Peyer's patch (tissue), 4 donors: ENCODE results near the gene DOLK. TPM values are rescaled to one million over a fixed set of nuclear protein-coding genes. Genes with fewer than 3 reads are reported as not detected.

Experiments
- DNase-seq, 3 donors: peaks; one replicate each; pipeline ENCODE4 v3.0.0-alpha.2; 2017 to 2019
- H3K27ac ChIP-seq, 4 donors: fragments of 200-600 bp; sonication (generic); one replicate each; pipeline ENCODE4 v1.5.1; 2016 to 2019
- H3K27me3 ChIP-seq, 2 donors: fragments of 200-600 bp; sonication (generic); one replicate each; pipeline ENCODE4 v1.5.1; 2019
- H3K36me3 ChIP-seq, 3 donors: fragments of 200-600 bp; sonication (generic); one replicate each; pipeline ENCODE4 v1.5.1; 2016 to 2019
- H3K4me1 ChIP-seq, 4 donors: fragments of 200-600 bp; sonication (generic); one replicate each; pipeline ENCODE4 v1.5.1; 2016 to 2019
- H3K4me3 ChIP-seq, 4 donors: fragments of 200-600 bp; sonication (generic); 1 replicate in 3 of 4; 2 replicates in 1 of 4; pipeline ENCODE4 v1.5.1; 2016 to 2019; ENCODE audit warnings: mild to moderate bottlenecking in 1 of 4
- H3K9me3 ChIP-seq, 4 donors: fragments of 200-600 bp; sonication (generic); one replicate each; pipeline ENCODE4 v1.5.1; 2016 to 2019; ENCODE audit warnings: mild to moderate bottlenecking in 1 of 4
- POLR2A ChIP-seq, 2 donors: fragments of 450-650 bp; IDR thresholded peaks; one replicate each; pipeline ENCODE4 v1.5.1; 2017; ENCODE audit warnings: antibody characterized with exemption in 2 of 2, mild to moderate bottlenecking in 2 of 2, moderate library complexity in 2 of 2
- total RNA-seq, 4 donors: library from RNA; depleted of rRNA; stranded (reverse); fragments of >200 nt; gene quantifications; one replicate each; pipeline ENCODE4 v1.1.0, GENCODE V29; 2016
- TF ChIP-seq, protein P1 (sequence below), 6 experiments: fragments of 450-650 bp in 4 of 6; fragments of 200-600 bp in 2 of 6; sonication (generic) in 1 of 6; IDR thresholded peaks; one replicate each; pipeline ENCODE4 v1.5.1; 2017 to 2019; ENCODE audit warnings: antibody characterized with exemption in 6 of 6, mild to moderate bottlenecking in 3 of 6, moderate library complexity in 1 of 6

DOLK gene
- total RNA-seq, 4 donors from 2014 or later: 4.1 to 12.3 (median 10.6) TPM

DNA sequence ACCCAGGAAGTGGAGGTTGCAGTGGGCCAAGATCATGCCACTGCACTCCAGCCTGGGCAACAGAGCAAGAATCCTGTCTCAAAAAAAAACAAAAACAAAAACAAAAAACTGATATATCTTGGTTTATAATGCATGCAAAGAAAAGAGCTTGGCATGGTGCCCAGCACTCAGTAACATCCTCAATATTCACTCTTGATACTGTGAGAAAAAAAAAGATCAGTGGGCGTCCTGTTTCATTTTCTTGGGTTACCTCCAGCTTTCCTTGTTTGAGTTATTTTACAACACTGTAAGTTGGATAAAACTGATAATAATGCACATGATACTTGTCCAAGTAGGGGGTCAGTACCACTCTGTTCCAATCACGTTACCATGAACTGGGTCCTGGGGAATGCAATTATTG, 18.8 kb downstream of the DOLK start:
- peaks cover 0 to 3% (median 0%) of the 10 kb centered on the region in 4 donors for H3K4me1 ChIP-seq
- no peaks in the 10 kb centered on the region for H3K27me3 ChIP-seq
- no peak overlapping the region for H3K27ac ChIP-seq
- no peaks in the 10 kb centered on the region for H3K9me3 ChIP-seq
- no peak for DNase-seq
- no peak overlapping the region for H3K4me3 ChIP-seq
- TF ChIP-seq POLR2A (IDR thresholded peaks at IDR 0.05): no peak
- TF ChIP-seq, protein P1, sequence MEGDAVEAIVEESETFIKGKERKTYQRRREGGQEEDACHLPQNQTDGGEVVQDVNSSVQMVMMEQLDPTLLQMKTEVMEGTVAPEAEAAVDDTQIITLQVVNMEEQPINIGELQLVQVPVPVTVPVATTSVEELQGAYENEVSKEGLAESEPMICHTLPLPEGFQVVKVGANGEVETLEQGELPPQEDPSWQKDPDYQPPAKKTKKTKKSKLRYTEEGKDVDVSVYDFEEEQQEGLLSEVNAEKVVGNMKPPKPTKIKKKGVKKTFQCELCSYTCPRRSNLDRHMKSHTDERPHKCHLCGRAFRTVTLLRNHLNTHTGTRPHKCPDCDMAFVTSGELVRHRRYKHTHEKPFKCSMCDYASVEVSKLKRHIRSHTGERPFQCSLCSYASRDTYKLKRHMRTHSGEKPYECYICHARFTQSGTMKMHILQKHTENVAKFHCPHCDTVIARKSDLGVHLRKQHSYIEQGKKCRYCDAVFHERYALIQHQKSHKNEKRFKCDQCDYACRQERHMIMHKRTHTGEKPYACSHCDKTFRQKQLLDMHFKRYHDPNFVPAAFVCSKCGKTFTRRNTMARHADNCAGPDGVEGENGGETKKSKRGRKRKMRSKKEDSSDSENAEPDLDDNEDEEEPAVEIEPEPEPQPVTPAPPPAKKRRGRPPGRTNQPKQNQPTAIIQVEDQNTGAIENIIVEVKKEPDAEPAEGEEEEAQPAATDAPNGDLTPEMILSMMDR (IDR thresholded peaks at IDR 0.05): no peak
- H3K36me3 ChIP-seq: no peaks in the 10 kb centered on the region

DNA sequence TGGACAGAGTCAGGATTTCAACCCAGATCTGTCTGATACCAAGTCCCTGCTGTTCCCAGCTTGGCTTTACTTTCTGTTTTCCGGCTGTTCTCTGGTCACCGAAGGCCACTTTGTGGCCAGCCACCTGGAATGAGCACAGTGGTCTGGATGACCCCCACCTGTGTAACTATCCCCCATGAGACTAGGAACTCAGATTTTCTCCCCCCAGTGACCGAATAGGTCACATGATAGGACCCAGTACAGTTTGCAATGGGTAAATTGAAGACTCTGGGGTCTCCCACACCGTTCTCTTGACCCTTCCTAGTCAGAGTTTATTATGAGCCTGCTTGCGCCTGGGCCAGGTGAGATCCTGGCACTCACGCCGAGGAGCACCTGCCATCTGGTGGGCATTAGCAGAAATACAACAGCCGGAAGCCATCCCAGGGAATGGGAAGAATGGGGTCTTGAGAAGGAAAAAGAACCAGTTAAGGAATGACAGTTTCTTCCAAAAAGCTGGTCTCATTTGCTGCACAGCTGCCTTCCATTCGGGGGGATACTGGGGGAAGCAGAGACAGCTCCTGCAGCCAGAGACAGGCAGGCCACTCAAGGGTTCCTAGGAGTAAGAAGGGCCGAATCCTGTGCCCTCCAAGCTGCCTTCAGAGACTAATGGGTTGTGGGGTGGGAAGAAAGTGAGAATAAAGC, 19.5 kb downstream of the DOLK start:
- H3K27ac ChIP-seq: no peak overlapping the region
- H3K9me3 ChIP-seq: no peaks in the 10 kb centered on the region
- H3K36me3 ChIP-seq: no peaks in the 10 kb centered on the region
- DNase-seq: peak in 2 of 3 donors; percentile 43 to 81
- H3K27me3 ChIP-seq: no peaks in the 10 kb centered on the region
- peaks cover 0 to 3% (median 0%) of the 10 kb centered on the region in 4 donors for H3K4me1 ChIP-seq
- TF ChIP-seq, protein P1 (IDR thresholded peaks at IDR 0.05): peak; percentile 79 to 93 (median 90)
- no peak for TF ChIP-seq POLR2A (IDR thresholded peaks at IDR 0.05)
- H3K4me3 ChIP-seq: no peak overlapping the region

DNA sequence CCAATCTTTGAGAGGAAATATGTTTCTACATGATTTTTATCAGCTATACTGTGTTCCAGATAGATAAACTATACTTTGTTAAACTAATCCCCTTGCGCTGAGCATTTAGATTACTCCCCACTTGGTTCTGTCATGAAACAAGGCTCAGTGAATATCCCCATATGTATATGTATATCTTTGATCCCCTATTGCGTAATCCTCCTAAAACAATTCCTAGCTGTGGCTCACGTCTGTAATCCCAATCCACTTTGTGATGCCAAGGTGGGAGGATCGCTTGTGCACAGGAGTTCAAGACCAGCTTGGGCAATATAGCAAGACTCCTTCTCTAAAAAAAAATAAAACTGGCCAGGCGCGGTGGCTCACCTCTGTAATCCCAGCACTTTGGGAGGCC, 23.9 kb downstream of the DOLK start:
- Histone ChIP-seq H3K27me3 (no peaks in the 10 kb centered on the region), H3K36me3 (no peaks in the 10 kb centered on the region), H3K9me3 (no peaks in the 10 kb centered on the region), H3K4me3 (no peak overlapping the region), H3K27ac (no peak overlapping the region), H3K4me1 (peaks cover 0 to 16% (median 0%) of the 10 kb centered on the region in 4 donors)
- no peak for DNase-seq
- TF ChIP-seq, protein P1 (IDR thresholded peaks at IDR 0.05): no peak
- TF ChIP-seq POLR2A (IDR thresholded peaks at IDR 0.05): no peak

DNA sequence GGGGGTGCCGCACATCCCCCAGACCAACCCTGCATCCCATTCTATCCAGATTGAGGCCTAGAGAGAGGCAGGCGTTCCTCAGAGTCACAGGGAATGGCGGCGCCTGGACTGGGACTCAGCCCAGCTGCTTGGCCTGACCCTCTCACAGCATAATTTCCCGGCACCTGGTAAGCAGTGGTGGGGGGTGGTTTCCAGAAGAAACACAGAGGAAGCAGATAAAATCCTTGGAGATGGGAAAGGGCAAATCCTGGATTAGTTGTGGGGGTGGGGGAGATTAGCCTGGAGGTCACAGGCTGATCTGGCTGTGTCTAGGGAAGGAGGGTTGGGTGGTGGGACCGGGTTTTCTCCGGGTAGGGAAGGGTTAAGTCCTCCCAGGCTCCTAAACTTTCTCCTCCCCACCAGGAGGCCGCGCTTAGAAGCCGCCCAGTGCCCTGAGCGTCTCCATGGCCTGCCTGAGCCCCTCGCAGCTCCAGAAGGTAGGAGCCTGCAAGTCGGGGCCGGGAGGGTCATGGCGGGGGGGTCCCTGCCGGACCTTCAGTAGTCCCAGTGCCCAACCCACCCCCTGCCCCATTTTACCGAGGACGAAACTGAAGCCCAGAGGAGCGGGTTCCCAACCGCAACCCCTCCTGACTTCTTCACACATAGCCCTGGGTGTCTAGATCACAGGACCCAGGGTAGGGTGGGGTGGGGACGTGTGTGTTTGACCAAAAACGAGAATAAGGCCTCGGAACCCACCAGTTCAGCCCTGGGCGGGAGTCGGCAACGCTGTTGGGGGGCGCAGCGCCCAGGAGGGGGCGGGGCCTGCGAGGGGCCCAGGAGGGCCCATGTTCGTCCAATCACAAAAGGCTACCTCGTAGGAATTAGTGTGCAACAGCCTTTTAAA, 25.3 kb downstream of the DOLK start:
- peaks cover 0 to 5% (median 0%) of the 10 kb centered on the region in 3 donors for H3K36me3 ChIP-seq
- H3K27ac ChIP-seq: peak overlapping the region; percentile 61 to 83 (median 66)
- DNase-seq: no peak
- no peak for TF ChIP-seq POLR2A (IDR thresholded peaks at IDR 0.05)
- TF ChIP-seq, protein P1 (IDR thresholded peaks at IDR 0.05): no peak
- H3K4me1 ChIP-seq: peaks cover 0 to 13% (median 0%) of the 10 kb centered on the region in 4 donors
- no peaks in the 10 kb centered on the region for H3K9me3 ChIP-seq
- H3K27me3 ChIP-seq: no peaks in the 10 kb centered on the region
- H3K4me3 ChIP-seq: peak overlapping the region; percentile 32 to 56 (median 34)

DNA sequence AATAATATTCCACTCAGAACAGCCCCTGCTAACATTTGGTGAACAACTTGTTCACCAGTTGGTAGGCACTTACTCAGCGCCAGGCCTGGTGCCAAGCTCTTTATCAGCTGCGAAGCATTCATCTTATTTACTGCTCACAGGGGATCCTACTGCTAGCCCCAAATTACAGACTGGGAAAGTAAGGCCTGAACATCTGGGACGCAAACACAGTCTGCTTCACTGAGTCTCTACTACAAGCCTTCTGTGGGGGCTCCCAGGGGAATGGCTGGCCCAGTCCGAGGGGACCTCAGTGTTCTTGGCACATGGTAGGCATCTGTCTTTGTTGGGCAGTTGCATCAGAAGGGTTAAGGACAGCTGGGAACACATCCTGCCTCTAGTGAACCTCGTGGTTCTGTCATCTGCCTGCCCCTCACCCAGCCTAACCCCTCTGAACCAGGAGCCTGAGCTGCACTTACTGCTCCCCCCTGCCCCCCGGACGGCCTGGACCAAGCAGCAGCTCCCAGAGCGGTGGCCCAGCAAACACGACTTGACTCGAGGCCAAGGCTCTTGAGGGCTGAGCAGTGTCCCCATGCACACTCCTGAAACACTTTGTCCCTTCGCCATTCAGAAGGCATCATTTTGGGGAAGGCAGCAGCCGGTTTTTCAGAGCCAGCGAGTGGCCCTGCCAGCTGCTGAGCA, 26.9 kb downstream of the DOLK start, which contains the start of gene PHYHD1:
Gene PHYHD1, plus strand, starts transcription at position 602 of the 678 bp plus-strand sequence. CDS start 1,342 bp downstream, outside the sequence.
- Histone ChIP-seq H3K4me1 (peaks cover 0 to 28% (median 3%) of the 10 kb centered on the region in 4 donors), H3K4me3 (peak within 1 kb of the TSS in 3 of 4 donors; percentile 34 to 56 (median 35)), H3K27me3 (no peaks in the 10 kb centered on the region), H3K27ac (peak within 1 kb of the TSS; percentile 61 to 83 (median 66)), H3K36me3 (peaks cover 0 to 16% (median 0%) of the 10 kb centered on the region in 3 donors), H3K9me3 (no peaks in the 10 kb centered on the region)
- DNase-seq: no peak
- TF ChIP-seq, protein P1 (IDR thresholded peaks at IDR 0.05): no peak
- no peak for TF ChIP-seq POLR2A (IDR thresholded peaks at IDR 0.05)
